WERI-Rb-1 (cell line): ENCODE results near the gene GOLGA6D.
"Not testable (repeated sequence)": the region's sequence is repeated elsewhere in the genome, so short reads cannot be mapped to it uniquely, and the experiment has no call there.

Source experiments
- DNase-seq: peaks from one replicate; pipeline ENCODE4 v3.0.0-alpha.2; 2020
- H3K27ac ChIP-seq: fragments of 250-450 bp; sonication (Bioruptor Pico); 2 replicates; pipeline ENCODE4 v1.5.1; 2020; ENCODE audit warnings: mild to moderate bottlenecking, moderate library complexity
- H3K27me3 ChIP-seq: fragments of 250-450 bp; sonication (Bioruptor Pico); 2 replicates; pipeline ENCODE4 v1.5.1; 2021; ENCODE audit warnings: mild to moderate bottlenecking, low read depth, moderate library complexity; ENCODE audit not compliant: insufficient read depth, severe bottlenecking
- H3K36me3 ChIP-seq: fragments of 250-450 bp; sonication (Bioruptor Pico); 2 replicates; pipeline ENCODE4 v1.5.1; 2020; ENCODE audit warnings: mild to moderate bottlenecking, moderate library complexity
- H3K4me3 ChIP-seq: 2 replicates; pipeline ENCODE4 v1.5.1; 2011; ENCODE audit warnings: low read depth, mild to moderate bottlenecking, control low read depth, low read length
- H3K9me3 ChIP-seq: fragments of 250-450 bp; sonication (Bioruptor Pico); 2 replicates; pipeline ENCODE4 v1.5.1; 2021; ENCODE audit warnings: mild to moderate bottlenecking, moderate library complexity; ENCODE audit not compliant: severe bottlenecking
- TF ChIP-seq, protein P1 (sequence below): IDR thresholded peaks from 2 replicates; pipeline ENCODE4 v1.5.1; 2011; ENCODE audit warnings: low read depth, mild to moderate bottlenecking, control low read depth, inconsistent platforms, low read length

GOLGA6D gene

DNA sequence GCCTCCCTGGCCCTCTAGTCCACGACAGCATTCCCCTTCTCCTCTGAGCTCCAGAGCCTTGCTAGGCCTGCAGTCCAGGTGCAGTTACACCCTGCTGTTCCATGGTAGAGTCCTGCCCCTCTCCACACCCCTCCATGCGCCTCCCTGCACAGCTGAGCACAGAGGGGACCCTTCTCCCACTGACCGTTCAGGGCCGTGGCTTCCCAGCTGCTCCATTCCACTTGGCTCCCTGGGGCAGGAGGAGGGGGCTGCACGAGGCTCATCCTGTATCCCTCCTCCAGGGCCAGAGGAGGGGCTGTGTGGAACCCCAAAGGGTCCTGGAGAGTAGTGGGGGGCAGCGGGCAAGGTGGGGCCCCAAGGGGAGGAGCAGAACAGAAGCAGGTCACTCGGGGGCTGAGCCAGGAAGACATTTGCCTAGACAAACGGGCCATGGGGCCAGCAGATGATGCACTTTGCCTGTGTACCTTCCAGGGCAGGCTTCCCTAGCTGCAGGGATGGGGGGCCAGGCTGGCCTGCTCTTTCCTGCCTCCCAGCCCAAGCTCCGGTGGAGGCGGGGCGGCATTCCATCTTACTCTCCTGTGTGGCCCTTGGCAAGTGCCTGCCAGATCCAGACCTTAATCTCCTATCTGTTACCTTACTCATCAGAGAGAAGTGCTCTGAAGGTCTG is 45.2 kb upstream of the GOLGA6D start:
- Histone ChIP-seq H3K9me3 (no peaks in the 10 kb centered on the region), H3K4me3 (no peak overlapping the region), H3K27me3 (no peaks in the 10 kb centered on the region), H3K36me3 (no peaks in the 10 kb centered on the region), H3K27ac (no peak overlapping the region)
- TF ChIP-seq, protein P1, sequence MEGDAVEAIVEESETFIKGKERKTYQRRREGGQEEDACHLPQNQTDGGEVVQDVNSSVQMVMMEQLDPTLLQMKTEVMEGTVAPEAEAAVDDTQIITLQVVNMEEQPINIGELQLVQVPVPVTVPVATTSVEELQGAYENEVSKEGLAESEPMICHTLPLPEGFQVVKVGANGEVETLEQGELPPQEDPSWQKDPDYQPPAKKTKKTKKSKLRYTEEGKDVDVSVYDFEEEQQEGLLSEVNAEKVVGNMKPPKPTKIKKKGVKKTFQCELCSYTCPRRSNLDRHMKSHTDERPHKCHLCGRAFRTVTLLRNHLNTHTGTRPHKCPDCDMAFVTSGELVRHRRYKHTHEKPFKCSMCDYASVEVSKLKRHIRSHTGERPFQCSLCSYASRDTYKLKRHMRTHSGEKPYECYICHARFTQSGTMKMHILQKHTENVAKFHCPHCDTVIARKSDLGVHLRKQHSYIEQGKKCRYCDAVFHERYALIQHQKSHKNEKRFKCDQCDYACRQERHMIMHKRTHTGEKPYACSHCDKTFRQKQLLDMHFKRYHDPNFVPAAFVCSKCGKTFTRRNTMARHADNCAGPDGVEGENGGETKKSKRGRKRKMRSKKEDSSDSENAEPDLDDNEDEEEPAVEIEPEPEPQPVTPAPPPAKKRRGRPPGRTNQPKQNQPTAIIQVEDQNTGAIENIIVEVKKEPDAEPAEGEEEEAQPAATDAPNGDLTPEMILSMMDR = no peak
- peak; percentile 4 for DNase-seq

DNA sequence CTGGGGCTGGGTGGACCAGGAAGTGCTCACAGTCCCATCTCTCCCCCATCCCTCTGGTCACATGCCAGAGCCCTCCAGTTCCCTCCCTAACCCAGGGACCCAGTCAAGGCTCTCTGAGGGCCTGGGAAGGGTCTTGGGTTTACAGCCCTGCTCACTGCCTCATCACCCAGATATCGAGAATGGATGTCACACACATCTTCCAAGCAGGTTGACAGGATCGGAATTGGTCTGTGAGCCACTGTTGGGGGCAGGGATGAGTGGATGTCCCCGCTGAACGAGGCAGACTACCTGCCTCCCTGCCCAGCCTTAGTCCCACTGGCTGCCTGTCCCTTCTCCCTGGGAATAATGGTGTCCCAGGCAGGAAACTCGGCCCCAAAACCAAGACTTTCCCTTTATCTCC is 44.5 kb upstream of the GOLGA6D start:
- TF ChIP-seq, protein P1 = no peak
- H3K36me3 ChIP-seq = no peaks in the 10 kb centered on the region
- H3K4me3 ChIP-seq = no peak overlapping the region
- no peaks in the 10 kb centered on the region for H3K9me3 ChIP-seq
- no peaks in the 10 kb centered on the region for H3K27me3 ChIP-seq
- H3K27ac ChIP-seq = no peak overlapping the region
- DNase-seq = peak; percentile 3

DNA sequence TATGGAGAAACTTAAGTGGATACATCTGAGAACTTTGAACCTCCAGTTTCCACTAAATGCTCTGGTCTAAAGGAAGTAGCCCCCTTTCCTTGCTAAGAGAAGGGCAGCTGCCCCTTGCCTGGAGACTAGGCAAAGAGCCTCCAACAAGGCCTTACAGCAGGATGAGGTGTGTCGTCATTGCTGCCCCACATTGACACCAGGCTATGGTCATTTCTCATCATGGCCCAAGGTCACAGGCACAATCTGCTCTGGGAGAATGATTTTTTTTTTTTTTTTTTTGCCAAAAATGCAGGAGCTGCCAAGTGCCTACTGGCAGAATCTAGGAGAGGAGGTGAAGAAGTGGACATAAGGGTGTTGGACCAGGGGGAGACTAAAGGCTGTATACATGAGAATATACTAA is 36.9 kb upstream of the GOLGA6D start:
- H3K9me3 ChIP-seq, H3K36me3 ChIP-seq, H3K27ac ChIP-seq, H3K4me3 ChIP-seq, DNase-seq, H3K27me3 ChIP-seq: not testable (repeated sequence)

DNA sequence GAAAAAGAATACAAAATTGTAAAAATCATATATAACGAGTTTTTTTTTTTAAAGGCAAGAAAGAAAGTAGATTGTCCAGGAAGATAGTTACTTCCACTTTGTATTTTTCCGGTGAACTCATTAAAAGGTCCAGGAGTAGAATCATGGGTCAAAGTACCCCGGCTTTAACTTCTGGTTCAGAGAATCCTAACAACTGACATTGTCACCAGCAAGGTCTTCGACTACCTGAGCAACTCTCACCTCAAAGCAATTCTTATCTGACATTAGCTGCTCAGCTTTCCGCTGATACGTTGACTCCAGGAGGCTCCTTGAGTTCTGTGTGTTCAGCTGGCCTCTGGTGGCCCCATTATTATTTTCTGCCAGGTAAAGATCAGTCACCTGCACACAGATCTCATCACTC is 33.6 kb upstream of the GOLGA6D start:
- H3K27me3 ChIP-seq, DNase-seq, H3K36me3 ChIP-seq, H3K4me3 ChIP-seq, H3K9me3 ChIP-seq, H3K27ac ChIP-seq: not testable (repeated sequence)

DNA sequence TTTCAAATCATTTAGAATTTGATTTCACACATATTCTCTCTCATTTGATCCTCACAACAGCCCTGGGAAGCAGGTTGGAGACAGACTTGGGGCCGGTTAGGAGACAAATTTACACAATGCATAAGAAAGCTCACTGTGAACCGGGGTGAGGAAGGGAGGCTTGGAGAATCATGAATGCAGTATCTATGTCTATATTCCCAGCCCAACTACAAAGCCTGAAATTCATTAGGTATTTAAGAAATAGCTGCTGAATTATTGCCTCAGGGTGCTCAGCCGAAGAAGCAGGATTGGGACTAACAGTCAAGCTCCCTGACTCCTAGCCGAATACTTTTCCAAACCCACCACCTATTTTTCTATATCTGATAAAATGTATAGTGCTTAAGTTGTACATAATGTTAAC is 32.9 kb upstream of the GOLGA6D start:
- TF ChIP-seq, protein P1 = no peak
- no peak for DNase-seq

DNA sequence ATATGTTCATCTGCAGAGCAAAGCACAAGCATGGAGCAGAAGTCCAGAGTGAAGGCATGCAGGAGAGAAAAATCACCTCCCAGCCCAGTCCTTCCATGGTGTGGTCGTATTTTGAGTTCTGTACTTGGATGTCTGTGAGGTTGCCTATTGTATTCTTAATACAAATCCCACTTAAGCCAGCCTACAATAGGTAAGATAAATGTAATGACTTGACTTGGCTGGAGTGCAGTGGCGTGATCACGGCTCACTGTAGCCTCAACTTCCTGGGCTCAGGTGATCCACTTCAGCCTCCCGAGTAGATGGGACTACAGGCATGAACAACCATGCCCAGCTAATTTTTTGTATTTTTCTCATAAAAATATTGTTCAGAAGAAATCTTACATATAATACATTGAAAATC is 31.3 kb upstream of the GOLGA6D start:
- H3K4me3 ChIP-seq, H3K36me3 ChIP-seq, H3K9me3 ChIP-seq, H3K27me3 ChIP-seq, H3K27ac ChIP-seq, DNase-seq: not testable (repeated sequence)

More for the DNA sequence above, 32.9 kb upstream of the GOLGA6D start:
- no peaks in the 10 kb centered on the region for H3K27me3 ChIP-seq
- H3K4me3 ChIP-seq = no peak overlapping the region
- no peaks in the 10 kb centered on the region for H3K9me3 ChIP-seq
- no peak overlapping the region for H3K27ac ChIP-seq
- no peaks in the 10 kb centered on the region for H3K36me3 ChIP-seq

DNA sequence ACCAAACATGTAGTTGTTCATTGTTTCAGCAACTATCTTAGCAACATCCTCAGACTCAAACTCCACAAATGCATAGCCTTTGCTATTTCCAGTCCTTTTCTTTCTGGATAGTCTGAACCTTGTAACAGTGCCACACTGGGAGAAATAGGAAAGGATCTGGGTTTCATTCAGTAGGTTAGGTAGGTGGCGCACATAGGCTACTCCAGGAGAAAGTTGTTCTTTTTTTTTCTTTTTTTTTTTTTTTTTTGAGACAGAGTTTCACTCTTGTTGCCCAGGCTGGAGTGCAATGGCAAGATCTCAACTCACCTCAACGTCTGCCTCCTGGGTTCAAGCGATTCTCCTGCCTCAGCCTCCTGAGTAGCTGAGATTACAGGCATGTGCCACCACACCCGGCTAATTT is 30.4 kb upstream of the GOLGA6D start:
- H3K27me3 ChIP-seq, H3K36me3 ChIP-seq, DNase-seq: not testable (repeated sequence)

DNA sequence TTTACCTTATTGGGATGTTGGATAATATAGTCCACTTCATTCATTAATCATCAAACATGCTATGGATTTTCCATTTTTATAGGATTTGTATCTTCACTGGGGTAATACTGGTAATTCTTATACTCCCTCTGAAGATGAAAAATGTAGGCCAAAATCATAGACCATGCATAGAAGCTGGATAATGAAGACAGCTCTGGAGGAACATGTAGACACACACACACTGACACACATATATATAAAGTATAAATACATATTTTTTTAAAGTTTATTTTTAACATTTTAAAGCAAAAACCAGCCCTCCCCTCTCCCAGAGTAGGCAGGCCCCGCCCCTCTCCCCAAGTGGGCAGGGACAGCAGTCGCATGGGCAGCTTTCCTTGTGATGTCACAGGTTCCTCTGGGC is 24.6 kb upstream of the GOLGA6D start, which contains the start of gene GOLGA6C:
TSS of gene GOLGA6C (plus strand) at position 301 of the 400 bp plus-strand sequence. CDS start 265 bp downstream, outside the sequence.
- not testable (repeated sequence) for H3K27ac ChIP-seq, H3K9me3 ChIP-seq, DNase-seq, H3K4me3 ChIP-seq, H3K27me3 ChIP-seq, H3K36me3 ChIP-seq

More for the DNA sequence above, 30.4 kb upstream of the GOLGA6D start:
- not testable (repeated sequence) for H3K27ac ChIP-seq, H3K4me3 ChIP-seq, H3K9me3 ChIP-seq

DNA sequence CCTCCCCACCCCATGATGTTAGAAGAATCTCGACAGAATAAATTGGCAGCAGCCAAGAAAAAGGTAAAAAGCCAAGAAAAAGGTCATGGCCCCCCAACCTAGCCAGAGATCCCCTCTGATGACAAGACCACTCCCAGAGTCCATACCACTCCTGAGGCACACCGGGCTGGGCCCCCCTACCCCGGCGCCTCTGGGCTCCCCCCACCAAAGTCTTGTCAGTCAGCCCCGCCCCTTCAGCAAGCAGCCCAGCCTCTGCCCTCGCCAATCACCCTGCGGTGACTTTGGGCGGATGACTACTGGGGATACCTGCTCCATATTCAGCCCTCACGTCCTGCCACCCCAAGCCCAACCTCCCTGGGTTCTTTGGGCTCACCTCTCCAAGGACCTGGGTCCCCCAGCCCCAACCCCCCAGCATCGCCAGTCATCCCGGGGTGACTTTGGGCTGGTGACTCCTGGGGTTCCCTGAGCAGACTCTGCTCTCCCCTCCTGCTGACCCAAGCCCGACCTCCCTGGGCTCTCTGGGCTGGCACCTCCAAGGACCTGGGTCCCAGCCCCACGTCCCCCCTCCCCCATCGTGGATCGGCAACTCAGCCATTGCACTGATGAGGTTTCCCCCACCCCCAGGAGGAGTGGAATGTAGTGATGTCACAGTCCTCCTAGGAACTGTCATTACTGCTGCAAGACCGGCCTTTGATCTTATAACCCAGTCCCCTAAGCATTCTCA is 23.9 kb upstream of the GOLGA6D start:
- H3K36me3 ChIP-seq, H3K4me3 ChIP-seq, H3K9me3 ChIP-seq, DNase-seq, H3K27ac ChIP-seq, H3K27me3 ChIP-seq: not testable (repeated sequence)

DNA sequence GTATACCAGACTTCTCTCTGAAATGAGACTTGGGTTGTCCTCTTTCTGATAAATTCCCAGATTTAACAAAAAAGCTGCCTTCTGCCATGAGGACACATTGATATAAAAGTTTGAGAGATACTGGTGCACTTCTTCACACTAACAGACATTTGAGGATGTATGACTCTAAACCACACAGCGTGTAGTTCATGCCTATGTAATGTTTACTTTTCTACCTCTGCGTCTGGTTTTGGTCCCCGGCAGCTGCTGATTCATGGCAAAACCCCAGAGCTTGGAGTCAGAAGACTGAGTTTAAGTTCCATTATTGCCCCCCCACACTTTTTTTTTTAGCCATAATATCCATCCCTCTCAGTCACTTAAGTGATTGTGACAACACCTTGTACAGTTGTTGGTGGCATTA is 22.8 kb upstream of the GOLGA6D start:
- not testable (repeated sequence) for DNase-seq, H3K27ac ChIP-seq, H3K9me3 ChIP-seq, H3K36me3 ChIP-seq, H3K27me3 ChIP-seq, H3K4me3 ChIP-seq

DNA sequence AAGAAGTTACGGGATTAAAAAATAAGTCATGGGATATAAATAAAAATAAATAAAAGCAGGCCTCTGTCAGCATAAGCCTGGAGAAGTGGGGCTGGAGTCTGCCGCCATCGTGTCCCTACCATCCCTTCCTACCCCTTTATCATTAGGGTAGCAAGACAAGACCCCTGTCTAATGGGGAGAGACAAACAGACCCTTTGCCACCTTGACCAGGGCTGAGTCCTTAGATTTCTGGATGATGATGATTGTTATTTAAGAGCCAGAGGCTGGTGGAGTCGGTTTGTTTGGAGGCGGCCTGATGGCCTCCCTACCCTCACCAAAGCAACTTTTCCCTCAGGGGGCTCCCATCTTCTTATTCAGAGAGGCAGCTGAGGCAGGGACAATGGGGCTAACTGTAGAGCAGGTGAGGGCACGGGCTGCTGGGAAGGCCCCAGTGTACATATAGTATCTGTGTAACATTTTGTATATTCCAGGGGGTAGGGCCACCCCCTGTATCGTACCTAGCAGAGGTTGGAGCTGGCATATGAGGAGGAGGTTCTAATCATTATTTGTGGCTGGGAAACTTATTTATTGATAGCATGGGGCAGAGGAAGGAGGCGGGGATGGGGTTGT is 8.8 kb upstream of the GOLGA6D start:
- H3K27ac ChIP-seq, DNase-seq, H3K27me3 ChIP-seq: not testable (repeated sequence)

More for the DNA sequence above, 8.8 kb upstream of the GOLGA6D start:
- not testable (repeated sequence) for H3K36me3 ChIP-seq, H3K4me3 ChIP-seq, H3K9me3 ChIP-seq
